GM21515 (cell line): ENCODE measurements around the gene ARHGEF12.

Experiments used
- ATAC-seq: cut with Tn5 transposase; IDR thresholded peaks from one replicate; pipeline ENCODE4 v1.9.1; 2021; ENCODE audit not compliant: unreplicated experiment

Gene ARHGEF12

GRCh38 chr11:120338107-120338933, 2.1 kb downstream of the ARHGEF12 start:
- ATAC-seq = no peak

DNA sequence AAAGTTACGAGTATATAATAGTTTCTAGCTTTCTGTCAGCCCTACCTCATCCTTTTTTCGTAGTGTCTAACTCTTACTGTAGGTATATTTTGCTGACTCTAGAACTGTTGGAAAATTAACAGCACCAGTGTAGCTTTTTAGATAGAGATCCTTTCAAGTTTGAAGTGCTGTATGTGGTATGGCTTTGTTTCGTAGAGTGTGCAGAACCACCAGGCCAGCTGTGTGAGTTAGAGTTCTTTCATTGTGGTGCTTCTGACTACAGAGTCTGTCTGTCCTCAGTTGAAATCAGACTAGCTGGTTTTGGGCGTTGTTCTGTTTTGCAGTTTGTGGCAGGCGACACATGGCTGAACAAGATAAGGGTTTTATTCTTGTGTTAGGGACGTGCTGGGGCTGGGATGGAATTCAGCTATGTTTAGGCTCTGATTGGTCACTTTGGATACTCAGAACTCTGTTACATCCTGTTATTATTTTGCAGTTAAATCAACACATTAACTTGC, 3.2 kb downstream of the ARHGEF12 start:
- ATAC-seq = no peak

DNA sequence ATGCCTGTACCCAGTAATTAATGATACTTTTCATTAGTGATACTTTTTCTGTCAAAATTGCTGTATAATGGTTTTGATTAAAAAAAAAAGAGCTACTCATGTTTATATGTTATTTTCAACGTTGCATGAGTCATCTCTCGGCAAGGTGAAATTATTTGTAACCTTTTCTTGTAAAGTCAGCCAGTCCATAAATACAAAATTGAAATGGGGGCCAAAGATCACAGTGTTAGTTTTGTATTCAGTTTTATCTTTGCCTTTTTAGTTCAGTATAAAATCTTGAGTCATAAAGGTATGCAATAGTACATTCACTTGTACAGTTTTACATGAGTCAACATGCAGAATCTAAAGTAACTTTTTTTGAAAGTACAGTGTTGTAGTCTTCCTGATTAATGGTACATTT, 4.3 kb downstream of the ARHGEF12 start:
- ATAC-seq = no peak

DNA sequence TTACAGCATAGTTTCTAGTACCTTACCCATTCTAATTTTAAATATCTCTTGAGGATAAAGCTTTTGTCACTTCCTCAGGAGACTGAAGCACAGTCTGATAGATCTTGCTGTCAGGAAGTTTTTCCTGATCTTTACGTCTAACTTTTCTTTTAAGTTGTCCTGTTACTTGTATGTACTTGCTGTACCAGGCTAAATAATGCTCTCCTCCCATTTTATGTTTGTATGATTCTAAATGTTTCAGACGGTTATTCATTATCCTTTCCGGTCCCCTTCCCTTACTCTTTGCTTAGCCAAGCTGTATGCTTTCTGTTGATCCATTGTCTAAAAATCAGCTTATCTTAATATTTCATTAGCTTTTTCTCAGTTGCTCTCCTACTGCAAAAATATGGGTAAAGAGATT, 6.0 kb downstream of the ARHGEF12 start:
- ATAC-seq = no peak

GRCh38 chr11:120342678-120343077, 6.5 kb downstream of the ARHGEF12 start:
- ATAC-seq = no peak

GRCh38 chr11:120343429-120343828, 7.2 kb downstream of the ARHGEF12 start:
- ATAC-seq = peak; percentile 50

DNA sequence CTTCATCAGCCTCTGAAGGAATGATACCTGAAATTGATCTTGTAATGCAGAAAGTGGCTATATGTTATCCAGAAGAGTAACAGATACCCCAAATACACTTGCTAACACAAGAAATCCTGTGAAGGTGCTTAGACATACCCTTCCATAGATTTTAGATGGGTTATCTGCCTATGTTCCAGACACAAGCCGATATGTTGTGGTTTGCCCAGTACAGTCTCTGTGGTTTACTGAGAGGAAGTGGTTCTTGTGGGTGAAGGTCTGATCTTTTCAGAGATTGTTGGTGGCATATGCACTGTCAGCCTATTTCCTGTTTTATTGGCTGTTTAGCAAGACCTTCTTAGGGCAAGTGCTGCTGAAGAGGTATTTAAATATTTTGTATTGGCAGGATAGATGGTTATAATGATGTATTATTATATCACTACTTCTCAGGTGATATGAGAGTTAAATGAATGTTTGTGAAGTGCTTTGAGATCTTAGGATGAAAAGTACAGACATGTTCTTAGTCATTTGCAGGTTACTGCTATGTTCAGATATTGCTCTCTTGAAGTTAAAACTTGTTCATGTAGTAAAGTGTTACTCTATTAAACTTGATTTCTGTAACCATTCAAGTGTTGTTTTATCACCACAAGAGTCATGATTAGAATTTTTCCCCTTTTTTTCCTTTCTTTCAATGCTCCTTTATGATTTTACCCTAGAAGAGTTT, 8.2 kb downstream of the ARHGEF12 start:
- peak; percentile 74 for ATAC-seq

- ATAC-seq = no peak
Measured at GRCh38 chr11:120346233-120346632, 10.0 kb downstream of the ARHGEF12 start.

DNA sequence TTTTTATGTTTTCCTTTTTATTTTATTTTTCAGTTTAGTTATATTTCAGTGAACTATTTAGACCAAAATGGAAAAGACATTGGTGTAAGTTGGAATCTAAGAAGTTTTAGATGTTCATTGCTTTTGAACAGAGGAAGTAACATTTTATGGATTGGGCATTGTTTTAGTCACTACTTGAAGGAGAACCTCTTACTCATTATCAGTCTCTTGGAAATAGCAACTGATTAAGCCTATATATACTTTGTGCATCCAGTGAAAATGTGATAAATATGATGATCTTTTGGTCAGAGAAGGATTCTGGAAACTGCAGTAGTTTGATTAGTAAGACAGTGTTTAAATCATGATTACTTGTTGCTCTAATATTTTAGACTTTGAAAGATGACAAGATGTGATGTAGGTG, 14.4 kb downstream of the ARHGEF12 start:
- no peak for ATAC-seq

GRCh38 chr11:120352405-120352804, 16.2 kb downstream of the ARHGEF12 start:
- ATAC-seq = no peak

DNA sequence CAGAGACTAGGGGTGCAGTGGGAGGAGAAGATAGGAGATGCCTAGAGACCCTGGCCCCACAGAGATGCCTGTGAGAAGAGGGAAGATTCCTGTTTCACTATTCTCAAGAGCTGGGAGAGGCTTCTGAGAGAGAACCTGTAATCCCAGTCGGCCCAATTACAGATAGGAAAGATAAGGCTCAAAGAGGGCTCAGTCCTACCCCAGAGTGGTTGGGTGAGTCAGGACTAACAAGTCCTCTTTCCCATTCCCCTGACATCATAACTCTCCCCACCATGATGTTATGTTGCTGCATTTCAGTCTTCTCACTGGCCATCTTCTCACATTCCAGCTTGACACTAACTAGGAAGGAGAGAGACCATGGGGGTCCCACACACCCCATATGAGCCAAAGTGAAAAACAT, 17.9 kb downstream of the ARHGEF12 start:
- no peak for ATAC-seq

- ATAC-seq = no peak
Measured at GRCh38 chr11:120354779-120355178, 18.6 kb downstream of the ARHGEF12 start.

- no peak for ATAC-seq
Measured at GRCh38 chr11:120357620-120358019, 21.4 kb downstream of the ARHGEF12 start.

GRCh38 chr11:120358729-120359128, 22.5 kb downstream of the ARHGEF12 start:
- no peak for ATAC-seq

DNA sequence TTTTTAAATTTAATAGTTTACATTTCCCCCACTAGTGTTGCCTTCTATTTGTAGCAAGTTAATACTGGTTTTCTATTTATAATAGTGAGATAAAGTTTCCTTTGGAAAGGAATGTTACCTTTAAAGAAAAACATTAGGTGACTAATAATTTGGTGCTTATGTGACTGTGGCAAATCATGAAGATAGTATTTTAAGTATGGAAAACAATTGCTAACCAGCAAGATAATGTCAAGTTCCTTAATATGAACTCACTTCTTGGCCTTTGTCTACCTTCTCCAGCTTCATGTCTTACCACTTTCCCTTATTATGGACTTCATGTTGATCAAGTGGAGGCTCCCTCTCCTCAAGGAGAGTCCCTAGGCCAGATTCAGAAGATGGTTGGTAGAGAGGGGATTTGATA, 27.2 kb downstream of the ARHGEF12 start:
- no peak for ATAC-seq

DNA sequence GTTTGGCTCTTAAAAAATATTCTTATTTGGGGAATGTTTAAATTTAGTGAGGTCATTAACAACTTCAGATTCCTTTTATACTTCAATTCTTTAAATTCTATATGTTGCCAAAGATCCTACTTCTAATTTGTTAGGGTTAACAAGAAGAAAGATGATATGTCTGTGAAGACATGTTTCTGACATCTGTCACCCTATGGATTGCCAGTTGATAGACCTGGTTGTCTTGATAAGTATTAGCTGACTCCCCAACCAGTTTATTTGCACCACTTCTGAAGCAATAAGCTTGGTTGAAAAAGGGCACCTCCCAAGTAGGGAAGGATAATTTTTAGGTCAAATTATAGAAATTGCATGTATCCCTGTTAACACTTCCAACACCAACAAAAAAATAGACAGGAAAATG, 29.3 kb downstream of the ARHGEF12 start:
- ATAC-seq = no peak

DNA sequence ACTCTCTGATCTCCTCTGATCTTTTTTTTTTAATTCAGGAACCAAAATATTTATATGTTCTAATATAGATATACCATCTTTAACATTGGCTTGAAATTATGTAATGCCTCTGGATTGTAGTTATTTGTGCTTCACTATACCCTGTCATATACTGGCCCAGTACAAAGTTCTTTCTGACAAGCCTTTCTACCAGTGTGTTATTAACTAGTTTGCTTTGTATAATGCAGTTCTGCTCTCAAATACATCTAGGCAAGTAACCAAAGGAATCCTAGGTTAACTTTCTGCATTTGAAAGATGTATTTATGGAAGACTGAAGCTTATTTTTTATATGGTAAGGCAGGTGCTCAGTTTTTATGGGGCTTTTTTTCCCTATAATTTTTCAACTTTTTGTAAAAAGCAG, 36.1 kb downstream of the ARHGEF12 start:
- ATAC-seq = no peak

GRCh38 chr11:120375076-120375475, 38.9 kb downstream of the ARHGEF12 start:
- ATAC-seq = no peak

- ATAC-seq = no peak
Measured at GRCh38 chr11:120376547-120377182, 40.5 kb downstream of the ARHGEF12 start.

DNA sequence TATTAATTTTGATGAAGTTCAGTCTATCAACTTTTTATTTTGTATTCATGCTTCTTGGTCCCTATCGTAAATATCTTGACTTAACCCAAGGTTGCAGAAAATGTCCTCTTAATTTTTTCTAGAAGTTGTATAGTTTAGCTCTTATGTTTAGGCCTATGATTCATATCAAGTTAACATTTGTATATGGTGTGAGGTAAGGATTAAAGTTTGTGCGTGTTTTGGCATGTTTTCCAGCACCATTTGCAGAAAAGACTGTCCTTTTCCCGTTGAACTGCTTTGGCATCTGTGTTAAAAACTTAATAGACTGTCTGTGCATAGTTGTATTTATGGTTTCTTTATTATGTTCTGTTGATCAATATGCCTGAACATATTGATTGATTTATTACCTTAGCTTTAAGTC, 42.3 kb downstream of the ARHGEF12 start:
- no peak for ATAC-seq

- ATAC-seq = no peak
Measured at GRCh38 chr11:120381401-120381800, 45.2 kb downstream of the ARHGEF12 start.
